NCI-H345 (cell line): ENCODE data around the gene MIOS.
A peak's percentile ranks its signal among the peaks of the same experiment; 100 is the strongest.

Experiments used
- DNase-seq: peaks from one replicate; lab custom pipeline; 2025; lab: John Stamatoyannopoulos, UW

The MIOS gene

GRCh38 chr7:7583731-7584130, 17.0 kb downstream of the MIOS start:
- no peak for DNase-seq

GRCh38 chr7:7584653-7585052, 18.0 kb downstream of the MIOS start:
- DNase-seq: no peak

GRCh38 chr7:7585241-7585928, 18.7 kb downstream of the MIOS start:
- DNase-seq: no peak

- no peak for DNase-seq
These were observed 28.8 kb downstream of the MIOS start for GRCh38 chr7:7595451-7595850.

- DNase-seq: no peak
These were observed 29.5 kb downstream of the MIOS start for GRCh38 chr7:7596176-7596575.

GRCh38 chr7:7607010-7607409, 40.3 kb downstream of the MIOS start:
- DNase-seq: no peak

- no peak for DNase-seq
These were observed 42.6 kb downstream of the MIOS start for GRCh38 chr7:7609330-7609729.

GRCh38 chr7:7612519-7612918, 45.8 kb downstream of the MIOS start:
- DNase-seq: no peak

GRCh38 chr7:7613210-7613609, 46.5 kb downstream of the MIOS start:
- no peak for DNase-seq

- DNase-seq: no peak
These were observed 47.5 kb downstream of the MIOS start for GRCh38 chr7:7614018-7614741.

GRCh38 chr7:7617550-7617949, 50.9 kb downstream of the MIOS start:
- no peak for DNase-seq

GRCh38 chr7:7618410-7618809, 51.7 kb downstream of the MIOS start:
- DNase-seq: no peak

- DNase-seq: no peak
These were observed 53.6 kb downstream of the MIOS start for GRCh38 chr7:7620236-7620635.

- DNase-seq: no peak
These were observed 54.0 kb downstream of the MIOS start for GRCh38 chr7:7620644-7621210.

- DNase-seq: no peak
These were observed 61.8 kb downstream of the MIOS start for GRCh38 chr7:7628476-7628875.

GRCh38 chr7:7630626-7631329, 64.1 kb downstream of the MIOS start:
- no peak for DNase-seq

GRCh38 chr7:7639421-7639820, 72.7 kb downstream of the MIOS start:
- no peak for DNase-seq

- no peak for DNase-seq
These were observed 73.2 kb downstream of the MIOS start for GRCh38 chr7:7639847-7640220.

GRCh38 chr7:7640221-7641128, 73.8 kb downstream of the MIOS start, which contains the start of gene UMAD1:
UMAD1 (plus strand) TSS chr7:7640752; CDS start chr7:7673372, 32,620 bp downstream.
- DNase-seq: peak; percentile 100

- peak; percentile 25 for DNase-seq
These were observed 74.5 kb downstream of the MIOS start for GRCh38 chr7:7641129-7641663.

GRCh38 chr7:7642081-7642480, 75.4 kb downstream of the MIOS start:
- no peak for DNase-seq
